ENCODE data around the gene FBXO30. TPM values are rescaled to one million over a fixed set of nuclear protein-coding genes. Genes with fewer than 3 reads are reported as not detected.

FBXO30 gene
- total and polyA plus RNA-seq, 9 of the 15 experiments (the other 6 are each of a cell fraction or from before 2014, with no cell fraction given): 3.6 to 12.8 (median 7.1) TPM

DNA sequence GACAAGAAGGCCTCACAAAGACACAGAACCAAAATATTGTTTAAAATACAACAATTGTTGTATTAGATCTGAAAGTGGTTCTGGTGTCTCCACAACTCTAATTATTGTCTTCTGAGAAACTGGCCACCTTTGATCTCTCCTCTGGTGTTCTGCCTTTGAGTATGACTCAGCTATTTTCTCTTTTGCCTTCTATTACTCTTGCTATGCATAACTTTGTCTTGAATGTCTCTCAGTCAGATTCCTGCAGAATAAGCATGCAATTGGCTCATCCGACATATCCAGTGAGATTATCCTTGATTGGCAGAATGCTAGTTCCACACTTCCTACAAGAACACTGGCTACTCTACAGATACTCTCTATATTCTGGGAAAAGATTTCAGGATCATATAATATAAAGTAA is 65.0 kb downstream of the FBXO30 start (continued):
- no peak for TF ChIP-seq SIN3A (IDR thresholded peaks at IDR 0.05; ENCODE audit: borderline replicate concordance in 2 of 2, control insufficient read depth in 1 of 2, low read depth in 2 of 2, low read length in 2 of 2)
- no peak for TF ChIP-seq BRF1 (IDR thresholded peaks at IDR 0.05; ENCODE audit: borderline replicate concordance, extremely low read depth, insufficient read length)
- no peak for TF ChIP-seq SMARCB1 (IDR thresholded peaks at IDR 0.05; ENCODE audit: insufficient read length, low read depth)
- 0 out of 2 replicates have a peak, but pooled peaks have one; percentile 19 for TF ChIP-seq CXXC5 (CRISPR knock-in tag; IDR thresholded peaks at IDR 0.05)
- TF ChIP-seq ZNF57 (CRISPR knock-in tag; IDR thresholded peaks at IDR 0.05): no peak
- no peak for TF ChIP-seq ZNF561 (CRISPR knock-in tag; conservative IDR thresholded peaks at IDR 0.05)
- TF ChIP-seq PTRF (tag; IDR thresholded peaks at IDR 0.05): no peak
- no peak for TF ChIP-seq ZNF217 (CRISPR knock-in tag; IDR thresholded peaks at IDR 0.05)
- TF ChIP-seq OTX1 (CRISPR knock-in tag; IDR thresholded peaks at IDR 0.05): no peak
- peak; percentile 90 for TF ChIP-seq DPF2 (IDR thresholded peaks at IDR 0.05)
- TF ChIP-seq NR0B1 (IDR thresholded peaks at IDR 0.05; ENCODE audit: partially characterized antibody): no peak
- no peak for TF ChIP-seq KAT8 (IDR thresholded peaks at IDR 0.05; ENCODE audit: low read depth)
- no peak for TF ChIP-seq SIX5 (IDR thresholded peaks at IDR 0.05; ENCODE audit: borderline replicate concordance in 1 of 2, insufficient read depth in 1 of 2, low read depth in 1 of 2, low read length in 2 of 2)
- TF ChIP-seq ILF3 (IDR thresholded peaks at IDR 0.05; ENCODE audit: borderline replicate concordance): no peak
- TF ChIP-seq TCF7 (IDR thresholded peaks at IDR 0.05; ENCODE audit: borderline replicate concordance): no peak
- no peak for TF ChIP-seq GTF2A2 (tag; IDR thresholded peaks at IDR 0.05)
- TF ChIP-seq ZNF445 (CRISPR knock-in tag; IDR thresholded peaks at IDR 0.05; ENCODE audit: low read depth): no peak
- no peak for TF ChIP-seq NFIX (CRISPR knock-in tag; IDR thresholded peaks at IDR 0.05; ENCODE audit: low read depth)
- no peak for TF ChIP-seq POLR3G (IDR thresholded peaks at IDR 0.05; ENCODE audit: extremely low read depth, insufficient read length, insufficient replicate concordance)
- no peak for TF ChIP-seq ZNF184 (CRISPR knock-in tag; IDR thresholded peaks at IDR 0.05)
- no peak for TF ChIP-seq CHD2 (IDR thresholded peaks at IDR 0.05; ENCODE audit: low read depth, low read length)
- no peak for TF ChIP-seq MIER1 (IDR thresholded peaks at IDR 0.05; ENCODE audit: low read depth)
- TF ChIP-seq RB1 (IDR thresholded peaks at IDR 0.05; ENCODE audit: low read depth): no peak
- no peak for TF ChIP-seq ZNF644 (tag; IDR thresholded peaks at IDR 0.05; ENCODE audit: low read depth)
- TF ChIP-seq, protein P1, sequence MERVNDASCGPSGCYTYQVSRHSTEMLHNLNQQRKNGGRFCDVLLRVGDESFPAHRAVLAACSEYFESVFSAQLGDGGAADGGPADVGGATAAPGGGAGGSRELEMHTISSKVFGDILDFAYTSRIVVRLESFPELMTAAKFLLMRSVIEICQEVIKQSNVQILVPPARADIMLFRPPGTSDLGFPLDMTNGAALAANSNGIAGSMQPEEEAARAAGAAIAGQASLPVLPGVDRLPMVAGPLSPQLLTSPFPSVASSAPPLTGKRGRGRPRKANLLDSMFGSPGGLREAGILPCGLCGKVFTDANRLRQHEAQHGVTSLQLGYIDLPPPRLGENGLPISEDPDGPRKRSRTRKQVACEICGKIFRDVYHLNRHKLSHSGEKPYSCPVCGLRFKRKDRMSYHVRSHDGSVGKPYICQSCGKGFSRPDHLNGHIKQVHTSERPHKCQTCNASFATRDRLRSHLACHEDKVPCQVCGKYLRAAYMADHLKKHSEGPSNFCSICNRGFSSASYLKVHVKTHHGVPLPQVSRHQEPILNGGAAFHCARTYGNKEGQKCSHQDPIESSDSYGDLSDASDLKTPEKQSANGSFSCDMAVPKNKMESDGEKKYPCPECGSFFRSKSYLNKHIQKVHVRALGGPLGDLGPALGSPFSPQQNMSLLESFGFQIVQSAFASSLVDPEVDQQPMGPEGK (CRISPR knock-in tag; IDR thresholded peaks at IDR 0.05; ENCODE audit: borderline replicate concordance): no peak
- TF ChIP-seq CEBPG (CRISPR knock-in tag; IDR thresholded peaks at IDR 0.05): no peak
- no peak for TF ChIP-seq CEBPG (tag; conservative IDR thresholded peaks at IDR 0.05 in 1 of 2, IDR thresholded peaks at IDR 0.05 in 1 of 2)
- TF ChIP-seq CHD4 (IDR thresholded peaks at IDR 0.05; ENCODE audit: insufficient read depth, insufficient replicate concordance, low read depth, low read length, poor library complexity, severe bottlenecking): no peak
- peak; percentile 43 for TF ChIP-seq BRD9 (IDR thresholded peaks at IDR 0.05; ENCODE audit: low read depth, partially characterized antibody)

Measured in K562 (cell line).